Stimulated activated CD4-positive, alpha-beta T cell treated with anti-CD3 and anti-CD28 coated beads, Interleukin-15, amount 100 ng/mL, for 24 hours (primary cell): ENCODE results near the gene OR4K5.
"Not testable (repeated sequence)": the region's sequence is repeated elsewhere in the genome, so short reads cannot be mapped to it uniquely, and the experiment has no call there.

ENCODE experiments used
- DNase-seq: peaks from one replicate; pipeline ENCODE4 v3.0.0-alpha.2; 2020

The OR4K5 gene

GRCh38 chr14:19920021-19920657 is at the start of gene OR4K5:
Gene OR4K5, plus strand, starts transcription at chr14:19920607. Its CDS starts 0 bp downstream, at chr14:19920607.
- DNase-seq, result no peak

- DNase-seq, result no peak
These were observed 47.2 kb upstream of the OR4K5 start for GRCh38 chr14:19873178-19873577.

GRCh38 chr14:19874842-19875241 is 45.6 kb upstream of the OR4K5 start, which contains the start of gene OR4K2:
Gene OR4K2, plus strand, starts transcription at chr14:19875142. Its CDS starts 1,126 bp downstream, at chr14:19876268.
- no peak for DNase-seq

GRCh38 chr14:19878029-19878642 is 42.3 kb upstream of the OR4K5 start:
- no peak for DNase-seq

- no peak for DNase-seq
These were observed 25.1 kb upstream of the OR4K5 start for GRCh38 chr14:19895282-19895681.

GRCh38 chr14:19900999-19901398 is 19.4 kb upstream of the OR4K5 start:
- no peak for DNase-seq

GRCh38 chr14:19902409-19902808 is 18.0 kb upstream of the OR4K5 start:
- DNase-seq, result no peak

GRCh38 chr14:19906665-19907064 is 13.7 kb upstream of the OR4K5 start:
- DNase-seq, result no peak

GRCh38 chr14:19911114-19911513 is 9.3 kb upstream of the OR4K5 start:
- no peak for DNase-seq

- DNase-seq, result no peak
These were observed 3.2 kb upstream of the OR4K5 start for GRCh38 chr14:19917243-19917642.

- DNase-seq, result no peak
These were observed 2.4 kb upstream of the OR4K5 start for GRCh38 chr14:19917955-19918518.

GRCh38 chr14:19918553-19919264 is 1.7 kb upstream of the OR4K5 start:
- DNase-seq, result no peak

GRCh38 chr14:19930617-19931016 is 10.2 kb downstream of the OR4K5 start, which contains the start of gene OR4K1:
Gene OR4K1, plus strand, starts transcription at chr14:19930917. Its CDS starts 4,750 bp downstream, at chr14:19935667.
- no peak for DNase-seq

- DNase-seq, result no peak
These were observed 21.3 kb downstream of the OR4K5 start for GRCh38 chr14:19941668-19942067.

GRCh38 chr14:19947413-19948090 is 27.1 kb downstream of the OR4K5 start:
- DNase-seq, result no peak

- DNase-seq, result no peak
These were observed 28.8 kb downstream of the OR4K5 start for GRCh38 chr14:19949218-19949617.

GRCh38 chr14:19969735-19970134 is 49.3 kb downstream of the OR4K5 start:
- DNase-seq, result not testable (repeated sequence)
